GM21786 (cell line): Measurements from ENCODE around the gene CYP2A6.
"Not testable (repeated sequence)": the region's sequence is repeated elsewhere in the genome, so short reads cannot be mapped to it uniquely, and the experiment has no call there.

Source experiments
- ATAC-seq: cut with Tn5 transposase; IDR thresholded peaks from one replicate; pipeline ENCODE4 v1.9.1; 2021; ENCODE audit not compliant: unreplicated experiment

CYP2A6 gene

GRCh38 chr19:40819479-40820234 is 30.6 kb downstream of the CYP2A6 start:
- ATAC-seq = not testable (repeated sequence)

GRCh38 chr19:40818480-40819399 is 31.5 kb downstream of the CYP2A6 start:
- not testable (repeated sequence) for ATAC-seq

GRCh38 chr19:40815223-40815622 is 35.0 kb downstream of the CYP2A6 start:
- no peak for ATAC-seq

GRCh38 chr19:40813182-40813581 is 37.1 kb downstream of the CYP2A6 start:
- ATAC-seq = no peak

GRCh38 chr19:40812571-40812970 is 37.7 kb downstream of the CYP2A6 start:
- ATAC-seq = not testable (repeated sequence)

- no peak for ATAC-seq
These were observed 38.5 kb downstream of the CYP2A6 start for GRCh38 chr19:40811478-40812341.

- not testable (repeated sequence) for ATAC-seq
These were observed 39.4 kb downstream of the CYP2A6 start for GRCh38 chr19:40810649-40811408.

GRCh38 chr19:40810160-40810559 is 40.1 kb downstream of the CYP2A6 start:
- no peak for ATAC-seq

GRCh38 chr19:40809358-40810086 is 40.7 kb downstream of the CYP2A6 start:
- no peak for ATAC-seq

GRCh38 chr19:40808497-40808896 is 41.8 kb downstream of the CYP2A6 start:
- no peak for ATAC-seq

GRCh38 chr19:40808021-40808325 is 42.3 kb downstream of the CYP2A6 start:
- ATAC-seq = no peak

- no peak for ATAC-seq
These were observed 42.9 kb downstream of the CYP2A6 start for GRCh38 chr19:40807147-40808020.

- ATAC-seq = peak; percentile 35
These were observed 43.7 kb downstream of the CYP2A6 start for GRCh38 chr19:40806423-40807146.

GRCh38 chr19:40805258-40805868 is 44.9 kb downstream of the CYP2A6 start:
- ATAC-seq = no peak

- no peak for ATAC-seq
These were observed 45.4 kb downstream of the CYP2A6 start for GRCh38 chr19:40804783-40805242.

GRCh38 chr19:40803857-40804782 is 46.1 kb downstream of the CYP2A6 start:
- no peak for ATAC-seq
